ENCODE measurements around the gene ANXA1. TPM values are rescaled to one million over a fixed set of nuclear protein-coding genes. Genes with fewer than 3 reads are reported as not detected.

ANXA1 gene
- total and polyA plus RNA-seq, 2 donors (not counting 3 experiments of a cell fraction or from before 2014, with no cell fraction given), result 403 to 525 TPM

DNA sequence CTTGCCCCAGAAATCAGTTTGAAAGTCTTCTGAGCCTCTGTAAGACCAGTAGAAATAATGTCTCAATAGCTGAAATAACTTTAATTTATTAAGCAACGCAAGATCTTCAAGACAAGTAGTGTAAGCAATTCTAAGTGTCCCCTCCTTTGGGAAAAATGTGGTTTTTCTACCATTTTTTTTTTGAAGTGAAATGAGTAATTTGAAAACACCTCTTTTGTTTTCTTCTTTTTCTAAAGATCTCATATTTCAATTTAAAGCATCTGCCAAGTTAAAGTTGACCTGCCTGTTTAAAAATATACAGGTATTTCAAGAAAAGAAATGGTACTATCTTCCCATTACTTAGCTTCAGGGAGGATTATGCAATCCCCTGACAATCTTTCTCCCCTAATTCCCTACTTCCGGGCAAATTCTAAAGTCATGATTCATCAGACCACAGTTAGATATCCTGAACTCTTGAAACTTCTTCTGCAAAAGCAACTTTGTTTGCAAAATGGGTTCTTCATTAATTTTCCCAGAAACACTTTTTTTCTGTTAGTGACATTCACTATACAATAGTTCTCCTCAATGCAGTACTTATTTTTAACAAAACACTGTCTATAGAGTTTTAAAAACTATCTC is 7.8 kb upstream of the ANXA1 start:
- dilution Hi-C loops (cut with MboI; ENCODE audit: extremely low pct_ligation_motif_present, low sequenced_read_pairs), result no loop called here
- ChIA-PET CTCF (interaction anchor here (0.7 to 3.4 kb wide), 7 partner anchors 8 to 272 kb away, joined by 3 to 15 read pairs (median 6); no protein-coding TSS in a partner anchor), POLR2A (no interaction called here)
- Histone ChIP-seq H2AFZ (ENCODE audit: low read depth, low read length) (no peak overlapping the region), H4K20me1 (replicated peaks; ENCODE audit: control insufficient read depth, extremely low read depth, insufficient read depth, low read length) (no peaks in the 10 kb centered on the region), H3K9me3 (replicated peaks; ENCODE audit: control insufficient read depth, insufficient read depth, low read length) (no peaks in the 10 kb centered on the region), H3K4me3 (replicated peaks in 1 of 3; ENCODE audit: insufficient read depth in 1 of 3, low read depth in 1 of 3, low read length in 3 of 3) (no peak overlapping the region), H3K9me1 (replicated peaks; ENCODE audit: control insufficient read depth, extremely low read depth, insufficient read depth, low read length) (no peaks in the 10 kb centered on the region), H3K4me2 (ENCODE audit: insufficient read depth, low read length) (peak overlapping the region; percentile 85), H3K4me1 (ENCODE audit: control insufficient read depth, extremely low read depth, insufficient read depth, low read length) (peaks cover 26% of the 10 kb centered on the region), H3K79me2 (ENCODE audit: control insufficient read depth, insufficient read depth, low read length) (no peaks in the 10 kb centered on the region), H3K36me3 (ENCODE audit: control insufficient read depth in 2 of 2, extremely low read depth in 1 of 2, insufficient read depth in 2 of 2, low read length in 2 of 2) (no peaks in the 10 kb centered on the region), H3K27me3 (ENCODE audit: control insufficient read depth in 2 of 2, insufficient read depth in 2 of 2, low read length in 2 of 2) (no peaks in the 10 kb centered on the region), H3K9ac (replicated peaks; ENCODE audit: extremely low read depth, insufficient read depth, low read length) (no peak overlapping the region), H3K27ac (ENCODE audit: insufficient read depth, low read depth, low read length) (peak overlapping the region; percentile 71)
- TF ChIP-seq, protein P1, sequence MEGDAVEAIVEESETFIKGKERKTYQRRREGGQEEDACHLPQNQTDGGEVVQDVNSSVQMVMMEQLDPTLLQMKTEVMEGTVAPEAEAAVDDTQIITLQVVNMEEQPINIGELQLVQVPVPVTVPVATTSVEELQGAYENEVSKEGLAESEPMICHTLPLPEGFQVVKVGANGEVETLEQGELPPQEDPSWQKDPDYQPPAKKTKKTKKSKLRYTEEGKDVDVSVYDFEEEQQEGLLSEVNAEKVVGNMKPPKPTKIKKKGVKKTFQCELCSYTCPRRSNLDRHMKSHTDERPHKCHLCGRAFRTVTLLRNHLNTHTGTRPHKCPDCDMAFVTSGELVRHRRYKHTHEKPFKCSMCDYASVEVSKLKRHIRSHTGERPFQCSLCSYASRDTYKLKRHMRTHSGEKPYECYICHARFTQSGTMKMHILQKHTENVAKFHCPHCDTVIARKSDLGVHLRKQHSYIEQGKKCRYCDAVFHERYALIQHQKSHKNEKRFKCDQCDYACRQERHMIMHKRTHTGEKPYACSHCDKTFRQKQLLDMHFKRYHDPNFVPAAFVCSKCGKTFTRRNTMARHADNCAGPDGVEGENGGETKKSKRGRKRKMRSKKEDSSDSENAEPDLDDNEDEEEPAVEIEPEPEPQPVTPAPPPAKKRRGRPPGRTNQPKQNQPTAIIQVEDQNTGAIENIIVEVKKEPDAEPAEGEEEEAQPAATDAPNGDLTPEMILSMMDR (IDR thresholded peaks at IDR 0.05; ENCODE audit: extremely low read depth in 1 of 2, insufficient read depth in 1 of 2, low read depth in 1 of 2, low read length in 2 of 2), result no peak
- peak; percentile 80 for TF ChIP-seq FOS (IDR thresholded peaks at IDR 0.05; ENCODE audit: borderline replicate concordance, insufficient read depth, low read length)
- peak; percentile 34 for TF ChIP-seq GATA2 (IDR thresholded peaks at IDR 0.05; ENCODE audit: insufficient read depth, insufficient read length, low read depth, low read length)
- TF ChIP-seq, protein P2, sequence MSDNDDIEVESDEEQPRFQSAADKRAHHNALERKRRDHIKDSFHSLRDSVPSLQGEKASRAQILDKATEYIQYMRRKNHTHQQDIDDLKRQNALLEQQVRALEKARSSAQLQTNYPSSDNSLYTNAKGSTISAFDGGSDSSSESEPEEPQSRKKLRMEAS (IDR thresholded peaks at IDR 0.05; ENCODE audit: insufficient read depth, insufficient read length), result no peak
- TF ChIP-seq JUN (IDR thresholded peaks at IDR 0.05; ENCODE audit: borderline replicate concordance, insufficient read depth, insufficient read length, low read depth), result peak; percentile 87
- no peak for TF ChIP-seq MYC (IDR thresholded peaks at IDR 0.05; ENCODE audit: low read depth, low read length)
- no peak for TF ChIP-seq POLR2A (IDR thresholded peaks at IDR 0.05; ENCODE audit: low read depth, low read length)
- TF ChIP-seq POLR2AphosphoS5 (IDR thresholded peaks at IDR 0.05; ENCODE audit: insufficient read depth, low read depth, low read length), result no peak
- TF ChIP-seq EZH2 (IDR thresholded peaks at IDR 0.05; ENCODE audit: borderline replicate concordance, low read depth, low read length, severe bottlenecking), result no peak
- FAIRE-seq (peak; percentile 78), DNase-seq (ENCODE audit: low read depth, low spot score) (peak; percentile 70)
- intact Hi-C loops (cut with micrococcal nuclease), result loop anchor here (1.0 kb wide), 1 partner anchor 12 kb away; no protein-coding TSS in a partner anchor
- BruUV-seq (replicated peaks), result no TSS peak
